NCI-H2196 (cell line): ENCODE measurements around the gene ACP1.

Source experiments
- DNase-seq: peaks from one replicate; lab custom pipeline; 2025; ENCODE audit not compliant: unreplicated experiment; lab: John Stamatoyannopoulos, UW

Gene ACP1

DNA sequence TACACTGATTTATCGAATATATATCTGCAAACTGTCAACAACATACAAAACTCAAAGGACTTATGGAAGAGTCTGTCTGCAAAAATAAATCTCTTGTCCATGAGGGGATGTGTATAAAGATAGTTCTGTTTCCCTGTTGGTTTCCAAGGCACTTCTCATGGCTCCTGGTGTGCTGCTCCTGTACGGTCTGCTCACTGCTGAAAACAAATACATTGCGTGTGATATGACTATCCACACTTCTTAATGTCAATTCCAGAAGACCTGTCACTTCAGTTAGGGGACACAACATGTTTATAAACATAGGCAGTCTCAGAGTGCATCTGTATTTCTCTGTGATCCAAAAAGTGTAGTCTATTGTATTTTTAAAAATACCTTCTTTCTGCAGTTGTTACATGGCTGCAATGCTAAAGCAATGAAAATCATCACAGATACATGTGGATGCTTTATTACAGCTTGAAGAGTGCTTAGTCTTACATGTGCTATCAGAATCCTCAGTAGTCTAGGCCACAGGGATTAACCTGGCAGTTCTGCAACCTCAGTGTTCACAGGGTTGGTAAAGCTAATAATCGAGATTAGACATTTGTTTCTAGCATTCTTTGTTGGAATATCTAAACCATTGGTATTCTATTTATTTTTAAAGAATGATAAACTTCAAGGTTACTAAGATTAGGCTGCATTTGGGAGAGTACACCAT lies 15.4 kb downstream of the ACP1 start:
- DNase-seq, result no peak

- DNase-seq, result no peak
Observed at GRCh38 chr2:280650-281110, 15.9 kb downstream of the ACP1 start.

DNA sequence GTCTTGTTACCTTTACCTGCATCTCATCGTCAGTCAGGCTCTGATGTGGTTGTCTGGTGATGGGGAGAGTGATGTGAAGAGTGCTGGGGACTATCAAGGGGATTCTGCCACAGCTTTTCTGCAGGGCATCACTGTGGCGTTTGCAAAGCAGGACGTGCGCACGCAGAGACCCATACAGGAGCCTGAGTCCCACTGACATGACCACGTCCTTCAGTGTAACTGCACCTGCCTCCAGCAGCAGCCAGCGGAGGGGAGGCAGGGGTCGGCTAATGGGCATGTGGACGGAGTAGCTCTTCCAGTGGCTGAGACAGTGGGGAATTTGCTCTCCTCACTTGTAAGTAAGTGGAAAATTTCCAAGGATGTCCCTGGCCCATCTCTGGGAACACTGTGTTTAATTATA lies 16.6 kb downstream of the ACP1 start:
- no peak for DNase-seq

DNA sequence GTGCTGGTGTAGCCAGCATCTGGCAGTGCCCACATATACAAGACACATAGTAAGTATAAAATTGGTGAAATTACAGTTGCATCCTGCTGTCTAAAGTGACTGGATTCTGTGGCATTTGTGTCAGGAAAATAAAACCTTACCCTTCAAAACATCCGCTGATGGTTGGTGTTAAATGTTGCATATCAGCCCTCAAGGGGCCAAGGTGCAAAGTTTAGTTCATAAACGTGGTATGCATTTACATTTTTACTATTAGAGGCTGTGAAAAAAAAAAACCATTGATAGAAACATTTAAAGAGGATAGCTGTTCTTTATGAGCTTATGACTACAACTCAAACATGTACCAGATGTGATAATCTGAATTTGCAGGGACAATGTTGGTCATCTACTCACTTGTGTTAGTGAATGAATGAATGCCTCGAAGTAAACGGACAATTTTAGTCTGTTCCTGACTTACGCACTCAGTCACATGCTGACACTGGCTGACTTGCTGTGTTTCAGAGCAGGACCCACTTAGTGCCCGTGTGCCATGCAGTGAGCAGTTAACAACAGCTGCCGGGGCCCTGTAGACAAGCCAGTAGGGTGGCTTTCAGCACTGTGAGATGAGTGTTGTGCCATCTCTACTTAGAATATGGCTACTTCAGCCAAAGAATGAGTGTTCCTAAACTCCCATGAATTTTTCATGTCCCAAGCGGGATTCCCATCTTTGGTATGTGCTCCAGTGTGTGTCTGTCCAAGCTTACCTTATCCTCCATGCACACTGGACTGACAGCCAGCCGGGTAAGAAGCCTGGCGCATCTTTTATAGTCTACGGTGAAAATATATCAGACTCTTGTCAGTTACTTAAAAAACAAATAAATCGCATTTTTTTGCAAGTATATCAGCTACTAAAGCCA lies 17.9 kb downstream of the ACP1 start:
- DNase-seq, result no peak

- DNase-seq, result no peak
Observed at GRCh38 chr2:283996-284794, 19.4 kb downstream of the ACP1 start.

- no peak for DNase-seq
Observed at GRCh38 chr2:284896-285492, 20.2 kb downstream of the ACP1 start.

DNA sequence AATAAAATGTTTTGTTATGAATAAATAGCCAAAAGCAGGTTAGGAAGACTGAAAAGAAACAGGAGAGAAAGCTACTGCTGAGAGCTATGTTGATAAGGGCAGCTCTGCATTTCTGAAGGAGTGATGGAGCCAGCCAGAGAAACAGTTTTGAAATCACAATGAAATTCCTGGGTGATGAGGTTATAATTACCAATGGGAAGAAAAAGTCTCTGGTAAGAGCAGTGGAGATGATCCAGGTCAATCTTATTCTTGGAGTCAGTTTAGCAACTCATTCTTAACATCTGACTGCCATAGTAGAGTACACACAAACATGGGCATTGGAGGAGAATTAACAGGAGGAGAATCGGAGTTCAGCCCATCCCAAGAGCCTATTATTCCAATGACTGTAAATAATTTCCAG lies 20.8 kb downstream of the ACP1 start:
- DNase-seq, result no peak

GRCh38 chr2:286035-286434 lies 21.3 kb downstream of the ACP1 start:
- no peak for DNase-seq

DNA sequence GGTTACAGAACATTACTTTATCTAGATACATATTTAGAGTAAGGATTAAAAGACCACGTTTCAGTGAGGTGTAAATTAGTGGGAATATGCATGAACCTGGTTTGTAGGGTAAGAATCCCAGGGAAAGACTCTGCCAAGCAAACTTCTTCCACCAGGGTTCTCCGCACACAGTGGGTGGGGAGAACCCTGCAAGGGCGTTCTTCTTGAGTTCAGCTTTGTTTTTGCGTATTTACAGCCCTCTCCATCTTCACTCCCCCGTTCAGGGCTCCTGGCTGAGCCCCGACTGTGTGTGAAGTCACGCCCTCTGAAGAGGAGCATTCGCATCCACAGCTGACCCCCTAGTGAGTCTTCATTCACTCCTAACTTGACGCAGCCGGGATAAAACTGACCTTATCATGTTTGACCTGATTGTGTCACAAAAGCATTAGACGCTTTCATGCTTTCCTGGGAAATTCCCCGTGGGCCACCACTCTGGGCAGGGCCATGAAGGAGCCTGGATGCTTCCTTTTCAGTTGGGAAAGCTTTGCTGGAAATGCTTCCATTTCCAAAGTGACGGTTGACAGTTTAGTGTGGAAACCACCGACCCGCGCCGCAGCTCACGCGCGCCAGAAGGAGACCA lies 22.1 kb downstream of the ACP1 start:
- no peak for DNase-seq

DNA sequence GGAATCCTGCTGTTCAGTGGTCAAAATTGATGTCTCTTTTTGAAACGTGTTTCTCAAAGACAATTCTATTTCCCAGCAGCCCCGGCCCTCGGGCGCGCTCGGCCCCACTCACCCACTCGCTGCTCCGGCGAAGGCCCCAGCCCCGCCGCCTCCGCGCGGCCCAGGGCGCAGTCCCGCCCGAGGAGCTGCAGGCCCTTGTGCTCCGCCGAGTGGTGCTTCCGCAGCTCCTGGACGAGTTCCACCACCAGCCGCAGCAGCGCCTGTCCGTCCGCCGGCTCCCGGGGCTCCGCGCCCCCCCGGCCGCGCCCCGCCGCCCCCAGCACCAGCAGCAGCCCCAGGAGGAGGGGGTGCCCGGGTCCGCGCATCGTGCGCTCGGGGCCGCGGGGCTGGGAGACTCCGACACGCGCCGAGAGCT lies 22.7 kb downstream of the ACP1 start:
- DNase-seq, result no peak

DNA sequence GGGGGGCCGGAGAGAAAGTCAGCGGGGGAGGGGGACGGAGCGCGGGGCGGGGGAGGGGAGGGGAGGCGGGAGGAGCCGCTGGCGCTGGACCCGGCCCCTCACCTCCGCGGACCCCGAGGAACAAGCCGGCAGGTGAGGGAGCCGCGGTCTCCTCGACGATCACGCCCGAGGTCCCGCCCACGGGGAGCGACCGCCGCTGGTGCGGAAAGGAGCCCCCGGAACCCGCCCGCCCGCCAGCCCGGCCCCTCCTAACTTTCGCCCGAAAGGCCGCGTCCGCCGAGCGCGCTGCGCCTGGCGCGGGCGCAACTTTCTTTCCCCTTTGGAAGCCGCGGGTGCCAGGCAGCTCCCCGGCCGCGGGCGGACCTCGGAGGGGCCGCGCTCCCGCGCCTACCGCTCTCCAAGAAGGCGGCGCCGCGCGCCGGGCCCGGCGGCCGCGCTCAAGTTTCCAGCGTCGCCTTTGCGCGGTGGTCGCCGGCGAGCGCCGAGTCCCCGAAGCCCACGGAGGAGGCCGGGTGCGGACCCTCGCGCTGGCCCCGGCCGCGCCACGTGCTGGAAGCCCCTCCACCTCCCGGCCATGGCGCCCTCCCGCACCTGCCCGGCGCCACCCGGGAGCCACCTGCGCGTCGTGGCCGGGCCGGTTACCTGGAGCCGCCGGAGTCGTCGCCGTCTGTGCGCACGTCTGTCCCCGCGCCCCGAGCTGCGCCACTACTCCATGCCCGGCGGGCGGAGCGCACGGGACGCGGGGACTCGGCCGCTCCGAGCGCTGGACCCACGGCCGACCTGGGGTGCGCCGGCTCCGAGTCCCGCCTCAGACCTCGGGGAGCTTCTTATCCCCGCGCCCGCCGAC lies 23.4 kb downstream of the ACP1 start, which contains the start of gene ALKAL2:
Gene ALKAL2 (minus strand): TSS at position 181 of the 847 bp plus-strand sequence. CDS start 256 bp downstream, outside the sequence.
- no peak for DNase-seq

GRCh38 chr2:288758-289361 lies 24.1 kb downstream of the ACP1 start:
- DNase-seq, result no peak

GRCh38 chr2:289362-290089 lies 24.8 kb downstream of the ACP1 start:
- peak; percentile 17 for DNase-seq

GRCh38 chr2:290090-290722 lies 25.5 kb downstream of the ACP1 start:
- peak; percentile 61 for DNase-seq

GRCh38 chr2:295090-295489 lies 30.3 kb downstream of the ACP1 start:
- no peak for DNase-seq

- DNase-seq, result no peak
Observed at GRCh38 chr2:296354-296753, 31.6 kb downstream of the ACP1 start.

GRCh38 chr2:305366-305765 lies 40.6 kb downstream of the ACP1 start:
- no peak for DNase-seq
